ENCODE results near the gene TAF6.

- TF ChIP-seq POLR2AphosphoS5 (IDR thresholded peaks at IDR 0.05; ENCODE audit: low read depth, low read length) (no peak), POLR2A (IDR thresholded peaks at IDR 0.05; ENCODE audit: low read depth, low read length) (no peak), TAF1 (IDR thresholded peaks at IDR 0.05; ENCODE audit: low read depth, low read length) (no peak)
These were observed 34.8 kb upstream of the TAF6 start for GRCh38 chr7:100153708-100154535.

Data from GM12891 (cell line).